COLO829 (cell line): ENCODE measurements around the gene KRTAP5-5.

Source experiments
- DNase-seq: peaks from one replicate; pipeline ENCODE4 v3.0.0; 2012; ENCODE audit warnings: low spot score

The KRTAP5-5 gene

GRCh38 chr11:1679881-1680280 is 50.3 kb downstream of the KRTAP5-5 start:
- DNase-seq = no peak
